ENCODE measurements around the gene ECM2. TPM values are rescaled to one million over a fixed set of nuclear protein-coding genes. Genes with fewer than 3 reads are reported as not detected.

Gene ECM2
- total RNA-seq, 2 donors from 2014 or later, result 27.6 to 46.1 TPM

DNA sequence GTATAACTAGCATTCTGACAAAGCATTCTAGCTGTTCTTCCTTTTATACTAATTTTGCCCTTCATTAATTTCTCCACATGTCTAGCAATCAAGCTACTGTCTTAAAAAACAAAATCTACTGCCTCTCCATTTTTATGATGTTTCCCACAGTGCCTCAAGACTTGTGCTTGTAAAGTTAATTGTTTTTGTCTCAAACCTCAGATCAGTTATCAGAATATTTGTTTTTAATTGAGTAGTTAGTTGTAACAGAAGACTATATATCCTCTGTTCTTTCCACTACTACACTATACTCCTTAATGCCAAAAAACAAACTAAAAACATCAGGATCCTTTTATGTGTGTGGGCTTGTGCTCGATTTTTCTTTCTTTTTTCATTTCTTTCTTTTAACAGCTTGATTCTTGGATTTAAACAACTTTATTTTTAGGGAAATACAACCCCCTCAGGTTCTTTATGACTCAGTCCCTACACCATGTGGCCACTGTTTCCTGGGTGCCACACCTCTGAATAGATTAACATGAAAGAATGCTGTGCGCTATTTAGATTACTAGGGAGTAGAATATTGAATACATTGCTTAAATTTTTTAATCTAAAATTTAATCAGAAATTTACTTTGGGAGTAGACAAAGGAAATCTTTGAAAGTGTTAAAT is 54.7 kb downstream of the ECM2 start:
- no peak for DNase-seq (ENCODE audit: low spot score)
- intact Hi-C loops (cut with DNase I), result no loop called here

DNA sequence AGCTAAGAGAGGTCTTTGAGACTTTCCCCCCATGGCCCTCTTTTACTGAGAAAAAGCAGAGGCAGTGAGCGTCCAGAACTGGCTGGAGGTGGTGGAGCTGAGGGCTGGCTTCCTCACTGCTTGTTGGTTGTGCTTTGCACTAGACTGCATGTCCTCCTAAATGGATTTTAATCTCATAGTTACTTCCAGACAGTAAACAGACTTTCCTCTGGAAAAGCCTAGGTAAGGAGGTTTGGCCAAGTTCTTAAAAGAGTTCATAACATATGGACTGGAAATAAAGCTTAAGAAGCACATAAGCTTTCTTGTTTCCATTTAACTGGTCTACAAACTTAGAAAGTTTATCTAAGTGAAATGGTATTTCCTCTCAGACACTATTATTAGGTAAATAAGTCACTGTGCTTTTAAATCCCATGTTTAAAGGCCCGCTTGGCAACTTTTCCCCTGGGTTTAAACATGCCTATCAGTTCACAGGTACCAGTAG is 55.5 kb downstream of the ECM2 start:
- DNase-seq (ENCODE audit: low spot score), result no peak
- intact Hi-C loops (cut with DNase I), result no loop called here

DNA sequence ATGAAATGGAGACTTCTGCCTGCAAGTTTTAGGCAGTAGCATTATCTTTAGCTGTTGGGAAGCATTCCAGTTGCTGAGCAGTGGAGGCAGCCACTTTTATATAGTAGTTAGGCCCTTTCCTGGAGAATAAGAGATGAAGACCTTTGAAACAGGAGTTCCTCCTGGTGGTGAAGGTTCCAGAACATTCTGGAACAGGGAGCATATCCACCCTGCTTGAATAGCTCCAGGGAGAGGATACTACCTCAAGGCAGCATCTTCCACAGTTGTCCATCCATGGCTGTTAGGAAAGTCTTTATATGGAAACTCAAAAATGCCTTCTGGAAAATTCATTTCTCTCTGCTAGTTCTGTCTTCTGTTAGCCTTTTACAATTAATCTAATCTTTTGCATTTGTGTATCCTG is 56.4 kb downstream of the ECM2 start:
- no peak for DNase-seq (ENCODE audit: low spot score)
- intact Hi-C loops (cut with DNase I), result no loop called here

DNA sequence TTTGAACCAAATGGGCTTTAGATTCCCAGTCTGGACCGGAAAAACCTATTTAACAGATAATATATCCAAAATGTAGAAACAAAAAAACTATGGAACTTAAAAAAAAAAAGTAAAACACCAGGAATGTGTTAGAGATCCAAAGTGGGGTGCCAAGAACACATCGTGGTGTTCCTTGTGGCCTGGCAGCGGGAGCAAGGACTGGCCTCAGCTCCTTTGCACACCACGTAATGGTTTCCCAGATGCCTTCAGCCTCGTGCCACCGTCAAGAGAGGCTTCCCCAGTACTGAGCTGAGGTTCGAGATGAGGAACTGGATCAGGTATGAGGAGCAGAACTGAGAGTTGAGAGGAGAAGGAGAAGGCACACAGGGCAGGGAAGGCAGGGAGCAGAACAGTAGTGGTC is 57.0 kb downstream of the ECM2 start:
- intact Hi-C loops (cut with DNase I), result no loop called here
- DNase-seq (ENCODE audit: low spot score), result no peak

DNA sequence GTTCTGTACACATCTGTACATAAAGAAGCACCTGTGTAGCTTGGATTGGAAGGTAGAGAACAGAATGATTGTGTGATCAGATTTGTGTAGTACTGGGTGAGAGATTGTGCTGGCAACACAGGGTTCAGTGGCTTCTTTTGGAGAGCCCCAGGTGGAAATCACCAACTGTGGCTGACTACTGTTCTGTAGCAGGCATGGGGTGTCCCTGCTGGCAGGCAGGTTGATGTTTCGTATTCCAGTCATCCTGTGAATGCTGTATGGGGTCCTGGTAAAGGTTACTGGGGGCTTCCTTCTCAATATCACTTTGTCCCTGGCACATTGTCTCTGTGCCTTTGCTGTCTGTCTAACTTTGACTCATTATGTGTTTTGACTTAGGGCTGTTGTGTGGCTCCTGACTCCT is 58.8 kb downstream of the ECM2 start:
- intact Hi-C loops (cut with DNase I), result no loop called here
- DNase-seq (ENCODE audit: low spot score), result no peak

DNA sequence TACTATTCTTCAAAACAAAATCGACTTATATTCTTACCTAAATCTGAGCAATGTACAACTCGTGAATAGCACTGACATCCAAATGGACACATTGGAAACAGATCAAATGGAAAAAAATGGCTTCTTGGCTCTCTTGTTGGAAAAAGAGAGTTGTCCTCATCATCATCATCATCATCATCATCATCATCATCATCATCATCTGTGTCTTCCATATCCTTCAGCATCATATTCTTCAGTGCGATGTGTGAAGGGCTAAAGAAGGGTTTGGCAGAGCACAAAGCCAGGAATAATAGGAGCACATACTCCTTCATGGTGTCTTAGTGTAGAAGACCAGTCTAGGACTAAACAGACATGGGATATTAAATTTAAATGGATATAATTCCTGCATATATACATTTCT is 61.2 kb downstream of the ECM2 start:
- intact Hi-C loops (cut with DNase I), result no loop called here
- no peak for DNase-seq (ENCODE audit: low spot score)

DNA sequence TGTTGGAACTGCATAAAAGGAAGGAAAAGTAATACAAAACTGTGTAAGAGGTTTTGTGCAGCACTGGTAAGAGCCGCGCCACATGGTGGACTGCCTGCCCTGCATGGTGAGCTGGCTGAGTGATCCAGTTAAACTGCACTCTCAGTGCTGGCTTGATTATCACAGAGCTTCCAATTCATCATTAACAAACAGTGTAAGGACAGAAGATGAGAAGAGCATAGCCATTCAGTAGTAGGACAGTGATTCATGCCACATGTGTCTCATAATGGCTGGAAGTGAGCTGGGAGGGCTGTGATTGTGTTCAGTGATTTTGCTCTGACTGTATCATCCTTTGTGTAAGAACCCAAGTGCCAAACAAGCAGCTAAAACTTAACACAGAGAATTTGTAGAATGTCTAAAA is 67.6 kb downstream of the ECM2 start:
- intact Hi-C loops (cut with DNase I), result no loop called here

DNA sequence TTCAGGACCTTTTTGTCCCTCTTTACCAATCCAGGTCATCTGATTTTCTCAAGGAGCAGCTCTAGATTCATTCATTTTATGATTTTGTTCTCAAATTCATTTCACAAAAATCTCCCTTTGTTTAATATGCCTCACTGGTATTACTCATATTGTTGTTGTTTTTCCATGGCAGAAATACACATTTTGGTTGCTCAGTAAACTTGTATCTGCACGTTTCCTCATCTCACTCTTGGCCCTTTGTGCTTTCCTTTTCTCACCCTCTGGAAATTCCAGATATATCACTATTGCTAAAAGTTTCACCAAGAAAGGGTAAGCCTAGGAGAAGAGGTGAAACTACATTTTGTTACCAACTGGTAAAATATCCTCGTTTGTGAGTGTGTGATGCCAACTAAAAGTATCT is 68.3 kb downstream of the ECM2 start:
- no peak for DNase-seq (ENCODE audit: low spot score)
- intact Hi-C loops (cut with DNase I), result no loop called here

More for the DNA sequence above, 67.6 kb downstream of the ECM2 start:
- DNase-seq (ENCODE audit: low spot score), result no peak

DNA sequence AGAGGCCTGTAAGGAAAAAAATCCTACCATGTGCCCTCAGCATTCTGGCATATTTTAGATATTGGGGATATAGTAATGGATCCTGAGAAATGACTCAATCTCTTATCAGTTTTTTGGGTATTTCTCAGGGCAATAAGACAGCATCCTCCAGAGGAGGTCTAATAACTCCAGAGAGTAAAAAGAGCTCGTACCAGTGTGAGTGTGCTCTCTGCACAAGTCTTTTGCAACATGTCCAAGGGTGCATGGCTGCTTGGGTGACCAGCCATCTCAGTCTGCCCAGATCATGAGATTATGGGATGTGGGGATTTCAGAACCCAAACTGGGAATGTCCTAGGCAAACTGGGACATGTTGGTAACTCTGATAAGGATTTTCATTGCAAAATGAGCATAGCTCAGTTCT is 68.7 kb downstream of the ECM2 start:
- no peak for DNase-seq (ENCODE audit: low spot score)
- intact Hi-C loops (cut with DNase I), result no loop called here

DNA sequence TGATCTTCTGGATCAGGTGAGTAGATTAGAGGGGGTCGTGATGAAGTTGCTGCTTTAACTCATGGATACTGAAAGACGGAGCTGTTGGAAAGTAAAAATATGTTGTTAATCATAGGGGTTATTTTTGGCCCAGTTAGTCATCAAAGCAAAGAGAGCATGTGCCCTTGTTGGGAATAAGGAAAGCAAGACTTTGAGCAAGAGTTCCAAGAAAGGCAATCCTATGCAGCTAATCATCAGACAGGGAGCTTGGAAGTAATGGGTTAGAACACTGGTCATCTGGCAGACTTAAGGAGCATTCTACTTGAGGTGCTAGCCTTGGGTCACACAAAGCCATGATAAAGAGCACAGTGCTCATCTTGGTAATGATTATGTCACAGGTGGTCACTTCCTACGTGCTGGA is 71.8 kb downstream of the ECM2 start:
- no peak for DNase-seq (ENCODE audit: low spot score)
- intact Hi-C loops (cut with DNase I), result no loop called here

DNA sequence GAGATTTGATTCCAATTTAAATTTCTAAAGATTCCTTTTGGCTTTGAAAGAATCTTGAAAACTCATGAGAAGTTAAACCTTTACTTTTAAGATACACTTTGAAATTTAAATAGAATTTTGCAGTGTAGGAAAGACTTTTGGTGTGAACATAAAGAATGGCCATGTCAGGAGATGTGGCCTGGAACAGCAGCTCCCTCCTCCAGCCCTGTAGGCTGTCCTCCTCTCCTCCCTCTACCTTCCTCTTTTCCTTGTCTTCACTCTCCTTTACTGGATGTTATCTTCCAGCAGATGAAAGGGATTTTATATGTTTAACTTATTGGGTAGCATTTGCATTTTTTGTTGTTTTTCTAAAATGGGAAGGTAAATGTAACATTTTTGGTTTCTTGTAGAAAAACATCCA is 72.4 kb downstream of the ECM2 start:
- intact Hi-C loops (cut with DNase I), result no loop called here
- no peak for DNase-seq (ENCODE audit: low spot score)

DNA sequence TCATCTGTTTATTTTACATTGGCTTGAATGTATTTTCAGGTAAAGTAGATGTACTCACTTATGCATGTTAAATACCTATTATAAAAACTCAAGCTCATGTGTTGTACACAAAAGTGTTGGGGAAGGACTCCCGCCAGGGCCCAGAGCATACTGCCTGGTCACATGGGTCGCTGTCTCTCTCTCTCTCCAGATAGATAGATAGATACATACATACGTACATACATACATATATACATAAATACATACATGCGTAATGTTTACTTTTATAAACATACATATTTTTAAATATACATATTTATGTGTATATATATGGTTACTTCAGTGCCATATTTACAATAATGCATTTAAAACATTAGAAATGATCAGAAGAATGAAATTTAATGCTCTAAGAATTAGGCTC is 78.2 kb downstream of the ECM2 start:
- intact Hi-C loops (cut with DNase I), result no loop called here
- DNase-seq (ENCODE audit: low spot score), result no peak

DNA sequence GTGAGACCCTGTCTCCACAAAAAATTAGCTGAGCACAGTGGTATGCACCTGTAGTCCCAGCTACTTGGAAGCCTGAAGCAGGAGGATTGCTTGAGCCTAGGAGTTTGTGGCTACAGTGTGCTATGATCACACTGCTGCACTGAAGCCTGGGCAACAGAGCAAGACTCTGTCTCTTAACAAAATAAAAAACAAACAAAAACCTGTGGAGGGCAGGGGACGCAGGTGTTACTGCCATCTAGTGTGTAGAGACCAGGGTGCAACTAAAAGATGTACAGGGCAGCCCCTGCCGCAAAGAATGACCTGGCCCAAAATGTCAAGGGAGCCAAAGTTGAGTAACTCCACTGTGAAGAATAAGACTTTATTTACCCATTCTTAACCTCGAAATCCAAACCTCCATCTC is 80.6 kb downstream of the ECM2 start:
- no peak for DNase-seq (ENCODE audit: low spot score)
- intact Hi-C loops (cut with DNase I), result no loop called here

DNA sequence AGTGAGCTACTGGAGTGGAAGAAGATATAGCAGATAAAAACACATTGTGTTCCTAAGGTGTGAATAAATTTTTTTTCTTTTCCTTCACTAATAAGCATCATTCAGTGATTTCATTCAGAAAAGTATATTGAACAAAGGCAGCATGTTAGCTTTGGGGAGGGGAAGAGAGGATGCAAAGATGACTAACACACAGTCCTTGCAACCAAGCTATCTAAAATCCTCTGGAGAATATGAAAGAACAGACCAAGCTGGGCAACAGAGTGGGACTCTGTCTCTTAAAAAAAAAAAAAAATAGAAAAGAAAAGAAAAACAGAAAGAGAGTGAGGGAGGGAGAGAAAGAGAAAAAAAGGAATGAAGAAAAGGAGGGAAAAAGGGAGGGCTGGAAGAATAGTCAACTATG is 89.3 kb downstream of the ECM2 start:
- DNase-seq (ENCODE audit: low spot score), result no peak
- intact Hi-C loops (cut with DNase I), result loop anchor here in 1 of 2 donors (5.0 kb wide), 1 partner anchor 651 kb away; the partner anchor contains the start of gene CARD19

Small RNAs within 50 kb of the gene (microRNA-seq; reads per million reads assigned to microRNA genes)
- 0 to 0.32 reads per million in 2 donors for gene MIR4670 (ENCODE audit: borderline microRNAs expressed in 2 of 2)

Other genes with a start within 250 kb of the ECM2 start
- 10 to 100 TPM; 82.6 to 87.1 TPM for gene IARS1, start 242.3 kb downstream of the ECM2 start, total RNA-seq
- 10 to 100 TPM; 24.0 to 30.6 TPM for gene NOL8, start 210.6 kb downstream of the ECM2 start, total RNA-seq
- 1 to 10 TPM; 3.5 to 4.5 TPM for gene CENPP, start 210.0 kb downstream of the ECM2 start, total RNA-seq
- 10 to 100 TPM; 28.4 to 64.0 TPM for gene OGN, start 131.4 kb downstream of the ECM2 start, total RNA-seq
- 10 to 100 TPM; 15.1 to 47.0 TPM for gene OMD, start 111.5 kb downstream of the ECM2 start, total RNA-seq
- gene ASPN, start 53.5 kb downstream of the ECM2 start, total RNA-seq, result 10 to 100 TPM; 22.5 to 34.5 TPM
- gene IPPK, start 134.1 kb upstream of the ECM2 start, total RNA-seq, result 1 to 10 TPM; 5.8 to 6.6 TPM
- 10 to 100 TPM; 27.4 to 40.2 TPM for gene BICD2, start 228.8 kb upstream of the ECM2 start, total RNA-seq

Data from posterior vena cava (tissue), 2 donors.